Sigmoid colon (tissue), 3 donors: ENCODE measurements around the gene FSD2.

ENCODE experiments used
- POLR2A ChIP-seq, 2 donors: fragments of 450-650 bp; IDR thresholded peaks; one replicate each; pipeline ENCODE4 v1.6.1; 2016; ENCODE audit warnings: antibody characterized with exemption in 2 of 2, mild to moderate bottlenecking in 2 of 2, moderate library complexity in 2 of 2
- TF ChIP-seq, protein P1 (sequence below), 4 experiments: fragments of 450-650 bp in 3 of 4; fragments of 200-600 bp in 1 of 4; IDR thresholded peaks; one replicate each; pipeline ENCODE4 v1.5.1; 2016 to 2019; ENCODE audit warnings: antibody characterized with exemption in 4 of 4, mild to moderate bottlenecking in 3 of 4, moderate library complexity in 2 of 4

DNA sequence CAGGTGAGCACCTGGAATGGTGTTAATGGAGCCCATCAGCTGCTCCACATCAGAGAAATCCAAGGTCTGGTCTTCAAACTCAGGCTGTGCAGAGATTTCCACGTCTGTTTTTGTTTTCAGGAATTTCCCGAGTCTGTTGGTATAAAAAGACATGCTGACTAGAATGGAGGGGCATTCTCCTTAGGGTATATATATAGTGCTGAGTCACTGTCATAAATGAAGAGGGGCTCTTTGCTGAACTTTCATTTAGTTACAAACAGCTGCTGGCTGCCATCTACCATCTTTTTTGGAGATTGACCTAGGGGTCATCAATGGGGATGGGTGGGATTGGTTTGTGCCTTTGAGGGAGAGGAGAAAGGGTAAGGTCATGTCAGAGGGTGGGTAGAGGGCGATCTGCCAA lies 27.1 kb downstream of the FSD2 start:
- no peak for TF ChIP-seq POLR2A (IDR thresholded peaks at IDR 0.05)
- TF ChIP-seq, protein P1, sequence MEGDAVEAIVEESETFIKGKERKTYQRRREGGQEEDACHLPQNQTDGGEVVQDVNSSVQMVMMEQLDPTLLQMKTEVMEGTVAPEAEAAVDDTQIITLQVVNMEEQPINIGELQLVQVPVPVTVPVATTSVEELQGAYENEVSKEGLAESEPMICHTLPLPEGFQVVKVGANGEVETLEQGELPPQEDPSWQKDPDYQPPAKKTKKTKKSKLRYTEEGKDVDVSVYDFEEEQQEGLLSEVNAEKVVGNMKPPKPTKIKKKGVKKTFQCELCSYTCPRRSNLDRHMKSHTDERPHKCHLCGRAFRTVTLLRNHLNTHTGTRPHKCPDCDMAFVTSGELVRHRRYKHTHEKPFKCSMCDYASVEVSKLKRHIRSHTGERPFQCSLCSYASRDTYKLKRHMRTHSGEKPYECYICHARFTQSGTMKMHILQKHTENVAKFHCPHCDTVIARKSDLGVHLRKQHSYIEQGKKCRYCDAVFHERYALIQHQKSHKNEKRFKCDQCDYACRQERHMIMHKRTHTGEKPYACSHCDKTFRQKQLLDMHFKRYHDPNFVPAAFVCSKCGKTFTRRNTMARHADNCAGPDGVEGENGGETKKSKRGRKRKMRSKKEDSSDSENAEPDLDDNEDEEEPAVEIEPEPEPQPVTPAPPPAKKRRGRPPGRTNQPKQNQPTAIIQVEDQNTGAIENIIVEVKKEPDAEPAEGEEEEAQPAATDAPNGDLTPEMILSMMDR (IDR thresholded peaks at IDR 0.05) = no peak
